DOHH2 (cell line): ENCODE measurements around the gene SRD5A1.

Experiments used
- H3F3A ChIP-seq: fragments of 200-600 bp; sonication (generic), shearing (Covaris generic); 2 replicates; pipeline ENCODE4 v1.6.0; 2016; ENCODE audit warnings: antibody characterized with exemption, mild to moderate bottlenecking; ENCODE audit not compliant: control insufficient read depth, insufficient read depth
- H3K27ac ChIP-seq: fragments of 200-600 bp; sonication (generic); 2 replicates; pipeline ENCODE4 v1.5.1; 2014; ENCODE audit warnings: low read depth, mild to moderate bottlenecking, low read length, moderate library complexity
- H3K27me3 ChIP-seq: fragments of 200-600 bp; sonication (generic); 2 replicates; pipeline ENCODE4 v1.6.1; 2014; ENCODE audit warnings: mild to moderate bottlenecking, low read length, mixed read lengths; ENCODE audit not compliant: control insufficient read depth
- H3K36me3 ChIP-seq: fragments of 200-600 bp; sonication (generic); 2 replicates; pipeline ENCODE4 v1.6.1; 2014; ENCODE audit warnings: mild to moderate bottlenecking, low read length, moderate library complexity, mixed read lengths; ENCODE audit not compliant: control insufficient read depth
- H3K4me1 ChIP-seq: fragments of 200-600 bp; sonication (generic); 2 replicates; pipeline ENCODE4 v1.6.1; 2014; ENCODE audit warnings: mild to moderate bottlenecking, low read length, mixed read lengths; ENCODE audit not compliant: control insufficient read depth
- H3K4me2 ChIP-seq: fragments of 200-600 bp; sonication (generic); 2 replicates; pipeline ENCODE4 v1.6.0; 2014; ENCODE audit warnings: mild to moderate bottlenecking, low read length, moderate library complexity
- H3K4me3 ChIP-seq: fragments of 200-600 bp; sonication (generic); 2 replicates; pipeline ENCODE4 v1.5.1; 2014; ENCODE audit warnings: mild to moderate bottlenecking, low read length, mixed read lengths
- H3K79me2 ChIP-seq: fragments of 200-600 bp; sonication (generic); 2 replicates; pipeline ENCODE4 v1.6.1; 2014; ENCODE audit warnings: mild to moderate bottlenecking, low read length, mixed read lengths; ENCODE audit not compliant: control insufficient read depth
- H3K9me2 ChIP-seq: fragments of 200-600 bp; sonication (generic); replicated peaks from 2 replicates; pipeline ENCODE4 v1.6.1; 2014; ENCODE audit warnings: mild to moderate bottlenecking, low read length, mixed read lengths; ENCODE audit not compliant: control insufficient read depth
- H3K9me3 ChIP-seq: fragments of 200-600 bp; sonication (generic); 2 replicates; pipeline ENCODE4 v1.6.1; 2014; ENCODE audit warnings: antibody characterized with exemption, low read length, mixed read lengths; ENCODE audit not compliant: control insufficient read depth, insufficient read depth
- H4K20me1 ChIP-seq: fragments of 200-600 bp; sonication (generic); 2 replicates; pipeline ENCODE4 v1.6.0; 2014; ENCODE audit warnings: low read depth, mild to moderate bottlenecking, antibody characterized with exemption, low read length, moderate library complexity; ENCODE audit not compliant: control insufficient read depth, insufficient read depth
- CTCF ChIP-seq: fragments of 200-600 bp; sonication (generic); IDR thresholded peaks from one replicate; pipeline ENCODE4 v1.5.1; 2014; ENCODE audit warnings: antibody characterized with exemption, mild to moderate bottlenecking, low read depth, low read length; ENCODE audit not compliant: poor library complexity, severe bottlenecking
- EZH2phosphoT487 ChIP-seq: fragments of 200-600 bp; sonication (generic); IDR thresholded peaks from 2 replicates; pipeline ENCODE4 v1.6.1; 2017; ENCODE audit warnings: borderline replicate concordance, mild to moderate bottlenecking, antibody characterized with exemption, low read length, moderate library complexity, mixed read lengths

Gene SRD5A1

GRCh38 chr5:6676702-6677101, 43.5 kb downstream of the SRD5A1 start:
- H3K36me3 ChIP-seq = no peaks in the 10 kb centered on the region
- no peak overlapping the region for H3K27ac ChIP-seq
- H3K9me2 ChIP-seq = no peaks in the 10 kb centered on the region
- no peak for TF ChIP-seq CTCF
- TF ChIP-seq EZH2phosphoT487 = no peak
- H3F3A ChIP-seq = no peaks in the 10 kb centered on the region
- no peaks in the 10 kb centered on the region for H3K79me2 ChIP-seq
- H3K9me3 ChIP-seq = no peaks in the 10 kb centered on the region
- peaks cover 9% of the 10 kb centered on the region for H3K27me3 ChIP-seq
- H3K4me2 ChIP-seq = no peak overlapping the region
- H4K20me1 ChIP-seq = no peaks in the 10 kb centered on the region
- H3K4me3 ChIP-seq = no peak overlapping the region
- H3K4me1 ChIP-seq = no peaks in the 10 kb centered on the region

GRCh38 chr5:6678385-6678784, 45.1 kb downstream of the SRD5A1 start:
- H3K79me2 ChIP-seq = no peaks in the 10 kb centered on the region
- H3K9me2 ChIP-seq = no peaks in the 10 kb centered on the region
- H3K9me3 ChIP-seq = no peaks in the 10 kb centered on the region
- H3K27me3 ChIP-seq = peaks cover 11% of the 10 kb centered on the region
- no peak overlapping the region for H3K27ac ChIP-seq
- no peaks in the 10 kb centered on the region for H3K36me3 ChIP-seq
- no peaks in the 10 kb centered on the region for H3F3A ChIP-seq
- H3K4me3 ChIP-seq = no peak overlapping the region
- H3K4me1 ChIP-seq = no peaks in the 10 kb centered on the region
- no peak overlapping the region for H3K4me2 ChIP-seq
- TF ChIP-seq CTCF = no peak
- no peak for TF ChIP-seq EZH2phosphoT487
- no peaks in the 10 kb centered on the region for H4K20me1 ChIP-seq

- Histone ChIP-seq H4K20me1 (no peaks in the 10 kb centered on the region), H3K4me3 (no peak overlapping the region), H3K27ac (no peak overlapping the region), H3K9me2 (no peaks in the 10 kb centered on the region), H3K4me2 (no peak overlapping the region), H3K9me3 (no peaks in the 10 kb centered on the region), H3K4me1 (no peaks in the 10 kb centered on the region), H3F3A (no peaks in the 10 kb centered on the region), H3K27me3 (peaks cover 23% of the 10 kb centered on the region), H3K79me2 (no peaks in the 10 kb centered on the region), H3K36me3 (no peaks in the 10 kb centered on the region)
- TF ChIP-seq CTCF = no peak
- no peak for TF ChIP-seq EZH2phosphoT487
Measured at GRCh38 chr5:6680922-6681321, 47.7 kb downstream of the SRD5A1 start.

GRCh38 chr5:6681682-6682081, 48.4 kb downstream of the SRD5A1 start:
- no peaks in the 10 kb centered on the region for H4K20me1 ChIP-seq
- no peaks in the 10 kb centered on the region for H3K36me3 ChIP-seq
- H3F3A ChIP-seq = no peaks in the 10 kb centered on the region
- no peaks in the 10 kb centered on the region for H3K9me3 ChIP-seq
- TF ChIP-seq CTCF (no peak), EZH2phosphoT487 (no peak)
- no peak overlapping the region for H3K4me2 ChIP-seq
- no peaks in the 10 kb centered on the region for H3K9me2 ChIP-seq
- no peak overlapping the region for H3K4me3 ChIP-seq
- no peaks in the 10 kb centered on the region for H3K4me1 ChIP-seq
- H3K27me3 ChIP-seq = peaks cover 30% of the 10 kb centered on the region
- no peak overlapping the region for H3K27ac ChIP-seq
- H3K79me2 ChIP-seq = no peaks in the 10 kb centered on the region
